ENCODE measurements around the gene PRICKLE1. TPM values are rescaled to one million over a fixed set of nuclear protein-coding genes. Genes with fewer than 3 reads are reported as not detected.

The PRICKLE1 gene
- total and polyA plus RNA-seq, 2 donors (not counting 1 experiment from before 2014, with no cell fraction given), result 6.3 to 21.6 TPM

DNA sequence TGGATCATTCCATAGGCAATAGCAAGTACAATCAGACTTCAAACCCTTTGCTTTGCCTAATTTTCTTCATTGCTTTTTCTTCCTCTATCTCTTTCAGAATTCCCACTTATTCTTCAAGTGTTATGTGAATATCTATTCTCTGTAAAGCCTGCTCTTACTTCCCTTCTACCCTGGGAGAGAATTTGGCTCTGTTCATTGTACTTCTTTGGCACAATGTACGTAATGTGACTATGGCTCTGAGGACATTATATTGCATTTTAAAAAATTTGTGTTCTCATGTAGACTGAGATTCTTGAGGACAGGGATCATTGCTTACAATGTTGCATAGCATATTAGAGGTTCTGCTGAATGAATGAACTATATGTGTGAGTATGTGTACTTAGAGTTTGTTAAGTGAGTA is 16.9 kb upstream of the PRICKLE1 start:
- no peaks in the 10 kb centered on the region for H3K79me2 ChIP-seq (ENCODE audit: control insufficient read depth, insufficient read depth, low read length)
- intact Hi-C loops (cut with micrococcal nuclease), result no loop called here
- H3K27ac ChIP-seq (ENCODE audit: low read length in 2 of 2), result no peak overlapping the region
- peaks cover 11% of the 10 kb centered on the region for H3K27me3 Mint-ChIP-seq
- no peaks in the 10 kb centered on the region for H4K20me1 ChIP-seq (ENCODE audit: control insufficient read depth, insufficient read depth, low read length, poor library complexity, severe bottlenecking)
- no peaks in the 10 kb centered on the region for H3K9me3 Mint-ChIP-seq (ENCODE audit: insufficient read depth)
- no CpG with 5 or more reads among the region's 1 CpG for WGBS (ENCODE audit: insufficient coverage)
- no peak overlapping the region for H2AFZ ChIP-seq (ENCODE audit: insufficient read depth, low read depth, low read length, poor library complexity, severe bottlenecking)
- POLR2A ChIA-PET, result no interaction called here
- DNase-seq (no peak), ATAC-seq (ENCODE audit: low read depth) (no peak)
- H3K4me3 Mint-ChIP-seq, result no peak overlapping the region
- TF ChIP-seq, protein P1, sequence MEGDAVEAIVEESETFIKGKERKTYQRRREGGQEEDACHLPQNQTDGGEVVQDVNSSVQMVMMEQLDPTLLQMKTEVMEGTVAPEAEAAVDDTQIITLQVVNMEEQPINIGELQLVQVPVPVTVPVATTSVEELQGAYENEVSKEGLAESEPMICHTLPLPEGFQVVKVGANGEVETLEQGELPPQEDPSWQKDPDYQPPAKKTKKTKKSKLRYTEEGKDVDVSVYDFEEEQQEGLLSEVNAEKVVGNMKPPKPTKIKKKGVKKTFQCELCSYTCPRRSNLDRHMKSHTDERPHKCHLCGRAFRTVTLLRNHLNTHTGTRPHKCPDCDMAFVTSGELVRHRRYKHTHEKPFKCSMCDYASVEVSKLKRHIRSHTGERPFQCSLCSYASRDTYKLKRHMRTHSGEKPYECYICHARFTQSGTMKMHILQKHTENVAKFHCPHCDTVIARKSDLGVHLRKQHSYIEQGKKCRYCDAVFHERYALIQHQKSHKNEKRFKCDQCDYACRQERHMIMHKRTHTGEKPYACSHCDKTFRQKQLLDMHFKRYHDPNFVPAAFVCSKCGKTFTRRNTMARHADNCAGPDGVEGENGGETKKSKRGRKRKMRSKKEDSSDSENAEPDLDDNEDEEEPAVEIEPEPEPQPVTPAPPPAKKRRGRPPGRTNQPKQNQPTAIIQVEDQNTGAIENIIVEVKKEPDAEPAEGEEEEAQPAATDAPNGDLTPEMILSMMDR (IDR thresholded peaks at IDR 0.05), result no peak
- TF ChIP-seq EZH2 (IDR thresholded peaks at IDR 0.05; ENCODE audit: borderline replicate concordance, insufficient read depth, low read depth, low read length, poor library complexity, severe bottlenecking), result no peak
- peaks cover 0 to 4% (median 0%) of the 10 kb centered on the region in 4 experiments for H3K27me3 ChIP-seq (replicated peaks in 1 of 4; ENCODE audit: control extremely low read depth in 1 of 4, control insufficient read depth in 3 of 4, insufficient read depth in 4 of 4, low read length in 3 of 4)
- H3K4me3 ChIP-seq (ENCODE audit: control extremely low read depth in 1 of 5, extremely low read depth in 1 of 5, insufficient read depth in 1 of 5, low read depth in 2 of 5, low read length in 4 of 5), result no peak overlapping the region
- no peaks in the 10 kb centered on the region for H3K4me1 ChIP-seq (ENCODE audit: control insufficient read depth in 2 of 2, insufficient read depth in 2 of 2, low read length in 2 of 2)
- H3K36me3 ChIP-seq (replicated peaks in 1 of 2; ENCODE audit: control extremely low read depth in 1 of 2, control insufficient read depth in 1 of 2, extremely low read depth in 1 of 2, insufficient read depth in 2 of 2, low read length in 1 of 2), result no peaks in the 10 kb centered on the region
- CTCF ChIA-PET, result no interaction called here
- no peaks in the 10 kb centered on the region for H3K9me3 ChIP-seq (ENCODE audit: control extremely low read depth in 1 of 3, control insufficient read depth in 2 of 3, insufficient read depth in 1 of 3, low read length in 2 of 3)
- H3K4me2 ChIP-seq (replicated peaks; ENCODE audit: low read depth, low read length, poor library complexity, severe bottlenecking), result no peak overlapping the region
- no peaks in the 10 kb centered on the region for H3K4me1 Mint-ChIP-seq
- no peak overlapping the region for H3K27ac Mint-ChIP-seq
- H3K9ac ChIP-seq (ENCODE audit: low read length), result no peak overlapping the region

DNA sequence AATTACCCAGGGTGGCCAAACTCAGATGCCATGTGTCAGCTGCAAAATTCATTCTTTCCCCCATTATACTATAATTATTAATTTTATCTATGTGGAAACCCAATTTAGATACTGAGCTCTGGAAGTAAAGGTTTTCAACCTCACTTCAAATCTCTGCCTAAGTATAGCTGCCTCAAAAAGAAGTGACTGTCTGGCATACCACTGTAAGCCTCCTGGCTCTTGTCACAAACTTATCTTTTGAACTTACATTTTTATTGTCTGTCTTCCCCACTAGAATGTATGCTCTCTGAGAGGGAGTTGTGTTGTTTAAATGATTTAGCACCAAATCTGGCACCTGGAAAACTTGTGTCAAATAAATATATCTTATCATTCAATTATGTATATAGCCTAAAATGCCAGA is 16.1 kb upstream of the PRICKLE1 start:
- H3K9ac ChIP-seq (ENCODE audit: low read length), result no peak overlapping the region
- H3K36me3 ChIP-seq (replicated peaks in 1 of 2; ENCODE audit: control extremely low read depth in 1 of 2, control insufficient read depth in 1 of 2, extremely low read depth in 1 of 2, insufficient read depth in 2 of 2, low read length in 1 of 2), result no peaks in the 10 kb centered on the region
- no peak overlapping the region for H3K4me2 ChIP-seq (replicated peaks; ENCODE audit: low read depth, low read length, poor library complexity, severe bottlenecking)
- no peaks in the 10 kb centered on the region for H3K4me1 ChIP-seq (ENCODE audit: control insufficient read depth in 2 of 2, insufficient read depth in 2 of 2, low read length in 2 of 2)
- H3K27ac Mint-ChIP-seq, result no peak overlapping the region
- ATAC-seq (ENCODE audit: low read depth) (no peak), DNase-seq (no peak)
- ChIA-PET POLR2A (no interaction called here), CTCF (interaction anchor here (0.9 kb wide), 1 partner anchor 14 kb away, joined by 3 read pairs; no protein-coding TSS in a partner anchor)
- no peak overlapping the region for H3K4me3 Mint-ChIP-seq
- H3K4me3 ChIP-seq (ENCODE audit: control extremely low read depth in 1 of 5, extremely low read depth in 1 of 5, insufficient read depth in 1 of 5, low read depth in 2 of 5, low read length in 4 of 5), result no peak overlapping the region
- H3K27me3 Mint-ChIP-seq, result peaks cover 10% of the 10 kb centered on the region
- intact Hi-C loops (cut with micrococcal nuclease), result no loop called here
- no peaks in the 10 kb centered on the region for H3K9me3 ChIP-seq (ENCODE audit: control extremely low read depth in 1 of 3, control insufficient read depth in 2 of 3, insufficient read depth in 1 of 3, low read length in 2 of 3)
- peaks cover 0 to 4% (median 0%) of the 10 kb centered on the region in 4 experiments for H3K27me3 ChIP-seq (replicated peaks in 1 of 4; ENCODE audit: control extremely low read depth in 1 of 4, control insufficient read depth in 3 of 4, insufficient read depth in 4 of 4, low read length in 3 of 4)
- H3K9me3 Mint-ChIP-seq (ENCODE audit: insufficient read depth), result no peaks in the 10 kb centered on the region
- H3K79me2 ChIP-seq (ENCODE audit: control insufficient read depth, insufficient read depth, low read length), result no peaks in the 10 kb centered on the region
- TF ChIP-seq, protein P1 (IDR thresholded peaks at IDR 0.05), result no peak
- no peak for TF ChIP-seq EZH2 (IDR thresholded peaks at IDR 0.05; ENCODE audit: borderline replicate concordance, insufficient read depth, low read depth, low read length, poor library complexity, severe bottlenecking)
- H4K20me1 ChIP-seq (ENCODE audit: control insufficient read depth, insufficient read depth, low read length, poor library complexity, severe bottlenecking), result no peaks in the 10 kb centered on the region
- no peak overlapping the region for H2AFZ ChIP-seq (ENCODE audit: insufficient read depth, low read depth, low read length, poor library complexity, severe bottlenecking)
- no peak overlapping the region for H3K27ac ChIP-seq (ENCODE audit: low read length in 2 of 2)
- no peaks in the 10 kb centered on the region for H3K4me1 Mint-ChIP-seq
